HepG2 (cell line): ENCODE data around the gene ZNF425. TPM values are rescaled to one million over a fixed set of nuclear protein-coding genes. Genes with fewer than 3 reads are reported as not detected.

Experiments used
- ERF ChIP-seq: IDR thresholded peaks from 2 replicates; pipeline ENCODE4 v1.6.1; 2018; ENCODE audit warnings: missing biosample characterization, missing genetic modification reagents
- GFI1 ChIP-seq: sonication (generic); formaldehyde crosslinking; IDR thresholded peaks from 2 replicates; pipeline ENCODE4 v1.5.0; 2020; ENCODE audit warnings: missing genetic modification reagents, mild to moderate bottlenecking, borderline replicate concordance
- KDM2A ChIP-seq: sonication (generic); formaldehyde crosslinking; IDR thresholded peaks from 2 replicates; pipeline ENCODE4 v1.4.0; 2020; ENCODE audit warnings: low read depth, missing genetic modification reagents, borderline replicate concordance
- KLF6 ChIP-seq: IDR thresholded peaks from 2 replicates; pipeline ENCODE4 v1.8.0; 2016; ENCODE audit warnings: missing biosample characterization, missing genetic modification reagents
- MTA3 ChIP-seq: sonication (generic); formaldehyde crosslinking; IDR thresholded peaks from 2 replicates; pipeline ENCODE4 v1.4.0; 2020; ENCODE audit warnings: missing genetic modification reagents
- RCOR2 ChIP-seq: IDR thresholded peaks from 2 replicates; pipeline ENCODE4 v1.6.1; 2016; ENCODE audit warnings: missing biosample characterization, missing genetic modification reagents
- SNRNP70 ChIP-seq: fragments of 200-400 bp; formaldehyde crosslinking; IDR thresholded peaks from 2 replicates; pipeline ENCODE4 v1.6.1; 2017; ENCODE audit warnings: mild to moderate bottlenecking, low read depth, low read length, moderate library complexity
- TRIM22 ChIP-seq: fragments of 450-650 bp; IDR thresholded peaks from 2 replicates; pipeline ENCODE4 v1.6.1; 2017
- U2AF2 ChIP-seq: fragments of 200-400 bp; formaldehyde crosslinking; IDR thresholded peaks from 2 replicates; pipeline ENCODE4 v1.6.1; 2017; ENCODE audit warnings: low read depth, mild to moderate bottlenecking, low read length
- ZKSCAN5 ChIP-seq: sonication (generic); formaldehyde crosslinking; IDR thresholded peaks from 2 replicates; pipeline ENCODE4 v1.5.1; 2020; ENCODE audit warnings: mild to moderate bottlenecking, missing genetic modification reagents
- ZMYM4 ChIP-seq: sonication (generic); formaldehyde crosslinking; IDR thresholded peaks from 2 replicates; pipeline ENCODE4 v1.8.1; 2023; ENCODE audit warnings: mild to moderate bottlenecking, missing genetic modification reagents
- ZNF101 ChIP-seq: sonication (generic); formaldehyde crosslinking; IDR thresholded peaks from 2 replicates; pipeline ENCODE4 v1.4.0; 2020; ENCODE audit warnings: mild to moderate bottlenecking, low read depth, missing genetic modification reagents, borderline replicate concordance
- ZNF235 ChIP-seq: sonication (generic); formaldehyde crosslinking; IDR thresholded peaks from 2 replicates; pipeline ENCODE4 v1.8.1; 2023; ENCODE audit warnings: mild to moderate bottlenecking, missing genetic modification reagents, borderline replicate concordance
- ZNF260 ChIP-seq: sonication (generic); formaldehyde crosslinking; IDR thresholded peaks from 2 replicates; pipeline ENCODE4 v1.4.0; 2020; ENCODE audit warnings: missing genetic modification reagents, low read depth, mild to moderate bottlenecking, borderline replicate concordance
- ZNF431 ChIP-seq: sonication (generic); formaldehyde crosslinking; IDR thresholded peaks from 2 replicates; pipeline ENCODE4 v1.9.0; 2022; ENCODE audit warnings: missing genetic modification reagents, low read depth, mild to moderate bottlenecking, borderline replicate concordance
- ZNF503 ChIP-seq: sonication (generic); formaldehyde crosslinking; IDR thresholded peaks from 2 replicates; pipeline ENCODE4 v1.4.0; 2020; ENCODE audit warnings: missing genetic modification reagents
- ZNF709 ChIP-seq: sonication (generic); formaldehyde crosslinking; IDR thresholded peaks from 2 replicates; pipeline ENCODE4 v1.5.0; 2020; ENCODE audit warnings: mild to moderate bottlenecking, missing genetic modification reagents
- polyA plus RNA-seq, 8 experiments: library from polyadenylated mRNA; depleted of rRNA in 3 of 8; stranded (reverse) in 7 of 8; unstranded in 1 of 8; fragments of >200 nt; fragmentation: Illumina TruSeq in 4 of 8; extraction: Trizol in 4 of 8; gene quantifications; 2 replicates each; pipeline versions ENCODE4 v1.2.1 to v1.2.3, GENCODE V29; 2011 to 2016; ENCODE audit warnings: low read depth in 4 of 8, missing spikeins in 1 of 8, mixed read lengths in 1 of 8; ENCODE audit not compliant: insufficient read depth in 1 of 8
- total RNA-seq, 5 experiments: library from RNA; depleted of rRNA; stranded (reverse); fragments of >200 nt; fragmentation: Illumina TruSeq; extraction: Trizol; gene quantifications; 2 replicates each; pipeline ENCODE4 v1.2.3, GENCODE V29; 2016; ENCODE audit warnings: low read depth in 1 of 5
- TF ChIP-seq, protein P1 (sequence below): sonication (generic); formaldehyde crosslinking; IDR thresholded peaks from 2 replicates; pipeline ENCODE4 v1.5.0; 2020; ENCODE audit warnings: mild to moderate bottlenecking, missing genetic modification reagents
- TF ChIP-seq, protein P2 (sequence below): sonication (generic); formaldehyde crosslinking; IDR thresholded peaks from 2 replicates; pipeline ENCODE4 v1.8.0; 2022; ENCODE audit warnings: missing genetic modification reagents, low read depth, mild to moderate bottlenecking, borderline replicate concordance
- TF ChIP-seq, protein P3 (sequence below): IDR thresholded peaks from 2 replicates; pipeline ENCODE4 v1.6.1; 2016; ENCODE audit warnings: missing genetic modification reagents, missing compliant biosample characterization

ZNF425 gene
- total and polyA plus RNA-seq, 2 of the 13 experiments (the other 11 are each of a cell fraction or from before 2014, with no cell fraction given) = 0.51 to 1.1 TPM

DNA sequence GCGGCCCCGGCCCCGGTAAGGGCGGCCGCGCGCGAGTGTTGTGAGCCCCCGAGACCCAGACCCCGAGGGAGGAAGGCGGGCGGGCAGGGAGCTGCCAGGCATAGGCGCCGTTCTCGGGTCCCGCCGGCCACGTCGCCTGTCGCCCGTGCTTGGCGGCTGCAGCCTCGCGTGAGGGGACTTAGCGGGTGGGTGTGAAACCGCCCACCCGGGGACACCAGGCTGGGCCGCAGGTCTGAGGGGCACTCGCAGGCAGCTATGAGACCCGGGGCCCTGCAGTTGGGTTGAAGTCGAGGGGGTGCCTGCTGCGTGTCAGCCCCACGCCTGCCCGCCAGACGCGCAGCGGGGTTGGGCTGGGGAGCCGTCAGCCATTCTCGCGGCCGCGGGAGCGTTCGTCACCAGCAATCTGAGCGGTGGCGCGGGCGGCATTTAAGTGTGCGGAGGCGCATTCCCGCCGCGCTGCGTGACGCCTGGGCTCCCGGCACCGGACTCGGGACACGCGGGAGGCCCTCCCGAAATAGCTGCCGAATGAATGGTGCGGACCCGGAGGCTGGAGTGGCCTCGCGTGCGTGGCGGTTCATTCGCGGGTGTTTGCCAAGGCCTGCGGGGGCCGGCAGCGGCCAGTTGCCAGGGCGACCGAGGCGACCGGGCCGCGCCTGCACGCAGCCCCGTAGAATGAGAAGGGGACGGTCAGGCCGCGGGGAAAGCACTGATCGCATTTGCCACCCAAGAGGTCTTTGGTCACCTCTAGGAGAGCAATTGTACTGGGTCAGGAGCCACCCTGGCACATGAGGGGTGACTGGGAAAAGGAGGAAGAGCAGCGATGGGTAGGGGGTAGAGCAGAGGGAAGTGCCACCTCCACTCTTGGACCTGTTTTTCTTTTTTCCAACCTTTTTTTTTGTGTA is 21.9 kb upstream of the ZNF425 start (continued):
- TF ChIP-seq ZNF503 (CRISPR knock-in tag) = no peak
- peak; percentile 47; the same call in 1 of the 2 replicates for TF ChIP-seq KDM2A
- no peak for TF ChIP-seq ZNF260
- TF ChIP-seq RCOR2 = no peak
- TF ChIP-seq U2AF2 = no peak
- no peak for TF ChIP-seq ERF (CRISPR knock-in tag)
- TF ChIP-seq SNRNP70 = no peak
- no peak for TF ChIP-seq MTA3
- no peak for TF ChIP-seq ZNF235
- TF ChIP-seq TRIM22 = no peak
- TF ChIP-seq ZNF431 (CRISPR knock-in tag) = no peak
- TF ChIP-seq ZKSCAN5 (CRISPR knock-in tag) = no peak
- TF ChIP-seq ZMYM4 (CRISPR knock-in tag) = no peak
- TF ChIP-seq GFI1 = no peak
- TF ChIP-seq, protein P1, sequence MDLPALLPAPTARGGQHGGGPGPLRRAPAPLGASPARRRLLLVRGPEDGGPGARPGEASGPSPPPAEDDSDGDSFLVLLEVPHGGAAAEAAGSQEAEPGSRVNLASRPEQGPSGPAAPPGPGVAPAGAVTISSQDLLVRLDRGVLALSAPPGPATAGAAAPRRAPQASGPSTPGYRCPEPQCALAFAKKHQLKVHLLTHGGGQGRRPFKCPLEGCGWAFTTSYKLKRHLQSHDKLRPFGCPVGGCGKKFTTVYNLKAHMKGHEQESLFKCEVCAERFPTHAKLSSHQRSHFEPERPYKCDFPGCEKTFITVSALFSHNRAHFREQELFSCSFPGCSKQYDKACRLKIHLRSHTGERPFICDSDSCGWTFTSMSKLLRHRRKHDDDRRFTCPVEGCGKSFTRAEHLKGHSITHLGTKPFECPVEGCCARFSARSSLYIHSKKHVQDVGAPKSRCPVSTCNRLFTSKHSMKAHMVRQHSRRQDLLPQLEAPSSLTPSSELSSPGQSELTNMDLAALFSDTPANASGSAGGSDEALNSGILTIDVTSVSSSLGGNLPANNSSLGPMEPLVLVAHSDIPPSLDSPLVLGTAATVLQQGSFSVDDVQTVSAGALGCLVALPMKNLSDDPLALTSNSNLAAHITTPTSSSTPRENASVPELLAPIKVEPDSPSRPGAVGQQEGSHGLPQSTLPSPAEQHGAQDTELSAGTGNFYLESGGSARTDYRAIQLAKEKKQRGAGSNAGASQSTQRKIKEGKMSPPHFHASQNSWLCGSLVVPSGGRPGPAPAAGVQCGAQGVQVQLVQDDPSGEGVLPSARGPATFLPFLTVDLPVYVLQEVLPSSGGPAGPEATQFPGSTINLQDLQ (CRISPR knock-in tag) = peak; percentile 26; the same call in 1 of the 2 replicates
- TF ChIP-seq, protein P2, sequence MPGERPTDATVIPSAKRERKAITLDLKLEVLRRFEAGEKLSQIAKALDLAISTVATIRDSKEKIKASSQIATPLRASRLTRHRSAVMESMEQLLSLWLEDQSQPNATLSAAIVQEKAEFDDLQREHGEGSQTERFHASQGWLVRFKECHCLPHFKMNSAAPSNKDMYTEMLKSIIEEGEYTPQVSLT (CRISPR knock-in tag) = no peak
- no peak for TF ChIP-seq ZNF101
- no peak for TF ChIP-seq KLF6 (CRISPR knock-in tag)
- TF ChIP-seq ZNF709 (CRISPR knock-in tag) = peak; percentile 69; the same call in 1 of the 2 replicates
- TF ChIP-seq, protein P3, sequence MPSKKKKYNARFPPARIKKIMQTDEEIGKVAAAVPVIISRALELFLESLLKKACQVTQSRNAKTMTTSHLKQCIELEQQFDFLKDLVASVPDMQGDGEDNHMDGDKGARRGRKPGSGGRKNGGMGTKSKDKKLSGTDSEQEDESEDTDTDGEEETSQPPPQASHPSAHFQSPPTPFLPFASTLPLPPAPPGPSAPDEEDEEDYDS (CRISPR knock-in tag) = no peak
